Cardiac septum (tissue), 1 donor: ENCODE measurements around the gene FRG2C. TPM values are rescaled to one million over a fixed set of nuclear protein-coding genes. Genes with fewer than 3 reads are reported as not detected.
"Not testable (repeated sequence)": the region's sequence is repeated elsewhere in the genome, so short reads cannot be mapped to it uniquely, and the experiment has no call there.

Source experiments
- DNase-seq: peaks from one replicate; pipeline ENCODE4 v3.0.0-alpha.2; 2020; ENCODE audit warnings: low spot score
- intact Hi-C: fragments of 100-400 bp; cut with DNase I; formaldehyde crosslinking; loops from one replicate; pipeline ENCODE4 v1.14.0; 2022
- long read RNA-seq: library from polyadenylated mRNA; unstranded; transcript quantifications from one replicate; pipeline ENCODE4 v2.0.0, GENCODE V29; 2021
- total RNA-seq: library from RNA; stranded (reverse); fragmentation: NEBNext Ultra II Directional; extraction: Animal tissue kit (Norgen Biotek cat#: 25700); gene quantifications from one replicate; pipeline ENCODE4 v1.2.1, GENCODE V29; 2021
- donor health status: DM: no; HTN: no; CAD: no.

FRG2C gene
- total RNA-seq = not detected
- long read RNA-seq = 0 reads

GRCh38 chr3:75664028-75664427 is at the start of gene FRG2C:
FRG2C (plus strand) TSS chr3:75664328; CDS start chr3:75664380, 52 bp downstream.
- DNase-seq = not testable (repeated sequence)

GRCh38 chr3:75618666-75619305 is 45.3 kb upstream of the FRG2C start:
- DNase-seq, intact Hi-C loops: not testable (repeated sequence)

More at GRCh38 chr3:75664028-75664427, at the start of gene FRG2C:
- intact Hi-C loops = not testable (repeated sequence)

GRCh38 chr3:75619481-75620031 is 44.6 kb upstream of the FRG2C start:
- intact Hi-C loops, DNase-seq: not testable (repeated sequence)

GRCh38 chr3:75621772-75622171 is 42.4 kb upstream of the FRG2C start:
- intact Hi-C loops, DNase-seq: not testable (repeated sequence)

GRCh38 chr3:75623656-75624055 is 40.5 kb upstream of the FRG2C start:
- intact Hi-C loops, DNase-seq: not testable (repeated sequence)

- intact Hi-C loops, DNase-seq: not testable (repeated sequence)
Observed at GRCh38 chr3:75630887-75631535, 33.1 kb upstream of the FRG2C start.

- DNase-seq = no peak
- intact Hi-C loops = no loop called here
Observed at GRCh38 chr3:75631541-75631940, 32.6 kb upstream of the FRG2C start.

- peak; percentile 29 for DNase-seq
- intact Hi-C loops = not testable (repeated sequence)
Observed at GRCh38 chr3:75638947-75639346, 25.2 kb upstream of the FRG2C start.

GRCh38 chr3:75641107-75641517 is 23.0 kb upstream of the FRG2C start:
- DNase-seq = peak; percentile 90
- intact Hi-C loops = not testable (repeated sequence)

- DNase-seq, intact Hi-C loops: not testable (repeated sequence)
Observed at GRCh38 chr3:75643031-75643800, 20.9 kb upstream of the FRG2C start.

GRCh38 chr3:75645548-75645947 is 18.6 kb upstream of the FRG2C start:
- intact Hi-C loops, DNase-seq: not testable (repeated sequence)

- intact Hi-C loops = no loop called here
- DNase-seq = no peak
Observed at GRCh38 chr3:75650191-75650590, 13.9 kb upstream of the FRG2C start.

- intact Hi-C loops, DNase-seq: not testable (repeated sequence)
Observed at GRCh38 chr3:75655101-75655904, 8.8 kb upstream of the FRG2C start.

- intact Hi-C loops, DNase-seq: not testable (repeated sequence)
Observed at GRCh38 chr3:75655956-75656355, 8.2 kb upstream of the FRG2C start.

GRCh38 chr3:75658411-75659107 is 5.6 kb upstream of the FRG2C start:
- intact Hi-C loops, DNase-seq: not testable (repeated sequence)

GRCh38 chr3:75659108-75659433 is 5.1 kb upstream of the FRG2C start:
- intact Hi-C loops, DNase-seq: not testable (repeated sequence)

GRCh38 chr3:75665626-75666025 is 1.5 kb downstream of the FRG2C start:
- intact Hi-C loops, DNase-seq: not testable (repeated sequence)
